ENCODE results near the gene GSN. TPM values are rescaled to one million over a fixed set of nuclear protein-coding genes. Genes with fewer than 3 reads are reported as not detected.

Gene GSN
- total and polyA plus RNA-seq, 2 experiments from 2014 or later: 268 to 310 TPM

DNA sequence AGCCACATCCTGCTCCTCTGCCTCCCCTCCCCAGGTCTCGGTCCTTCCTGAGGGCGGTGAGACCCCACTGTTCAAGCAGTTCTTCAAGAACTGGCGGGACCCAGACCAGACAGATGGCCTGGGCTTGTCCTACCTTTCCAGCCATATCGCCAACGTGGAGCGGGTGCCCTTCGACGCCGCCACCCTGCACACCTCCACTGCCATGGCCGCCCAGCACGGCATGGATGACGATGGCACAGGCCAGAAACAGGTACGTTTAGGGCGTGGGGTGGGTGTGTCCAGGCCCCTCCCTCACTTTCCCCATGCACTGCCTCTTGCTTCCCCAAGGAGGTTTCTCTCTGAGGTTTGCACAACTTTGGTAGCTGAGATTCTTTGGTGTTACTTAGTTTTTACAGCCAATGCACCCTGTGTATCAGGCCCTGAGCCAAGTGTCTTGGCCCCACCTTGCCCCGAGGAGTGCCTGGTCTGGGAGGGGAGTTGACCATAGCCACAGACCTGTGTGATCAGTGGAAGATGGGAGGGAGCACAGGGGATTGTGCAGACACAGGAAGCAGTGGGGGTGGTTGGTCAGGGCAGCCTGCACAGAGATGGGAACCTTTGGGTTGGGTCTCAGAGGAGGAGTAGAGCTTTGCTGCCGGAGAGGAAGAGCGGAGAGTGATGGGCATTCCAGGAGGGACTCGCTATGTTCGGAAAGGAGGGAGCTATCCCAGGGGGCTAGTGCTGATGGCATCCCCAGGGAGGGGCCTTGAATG lies 50.8 kb downstream of the GSN start:
- Histone ChIP-seq H3K36me3 (peaks cover 10% of the 10 kb centered on the region), H3K4me3 (no peak overlapping the region), H3K4me1 (ENCODE audit: low read depth) (no peaks in the 10 kb centered on the region), H3K27me3 (no peaks in the 10 kb centered on the region), H3K9me3 (ENCODE audit: low read depth) (no peaks in the 10 kb centered on the region), H3K27ac (no peak overlapping the region)
- TF ChIP-seq, protein P1, sequence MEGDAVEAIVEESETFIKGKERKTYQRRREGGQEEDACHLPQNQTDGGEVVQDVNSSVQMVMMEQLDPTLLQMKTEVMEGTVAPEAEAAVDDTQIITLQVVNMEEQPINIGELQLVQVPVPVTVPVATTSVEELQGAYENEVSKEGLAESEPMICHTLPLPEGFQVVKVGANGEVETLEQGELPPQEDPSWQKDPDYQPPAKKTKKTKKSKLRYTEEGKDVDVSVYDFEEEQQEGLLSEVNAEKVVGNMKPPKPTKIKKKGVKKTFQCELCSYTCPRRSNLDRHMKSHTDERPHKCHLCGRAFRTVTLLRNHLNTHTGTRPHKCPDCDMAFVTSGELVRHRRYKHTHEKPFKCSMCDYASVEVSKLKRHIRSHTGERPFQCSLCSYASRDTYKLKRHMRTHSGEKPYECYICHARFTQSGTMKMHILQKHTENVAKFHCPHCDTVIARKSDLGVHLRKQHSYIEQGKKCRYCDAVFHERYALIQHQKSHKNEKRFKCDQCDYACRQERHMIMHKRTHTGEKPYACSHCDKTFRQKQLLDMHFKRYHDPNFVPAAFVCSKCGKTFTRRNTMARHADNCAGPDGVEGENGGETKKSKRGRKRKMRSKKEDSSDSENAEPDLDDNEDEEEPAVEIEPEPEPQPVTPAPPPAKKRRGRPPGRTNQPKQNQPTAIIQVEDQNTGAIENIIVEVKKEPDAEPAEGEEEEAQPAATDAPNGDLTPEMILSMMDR (IDR thresholded peaks at IDR 0.05; ENCODE audit: low read depth, low read length): no peak
- DNase-seq (ENCODE audit: low read depth in 1 of 2, low spot score in 1 of 2): no peak

- Histone ChIP-seq H3K9me3 (ENCODE audit: low read depth) (no peaks in the 10 kb centered on the region), H3K36me3 (peaks cover 13% of the 10 kb centered on the region), H3K4me3 (no peak overlapping the region), H3K4me1 (ENCODE audit: low read depth) (no peaks in the 10 kb centered on the region), H3K27ac (no peak overlapping the region), H3K27me3 (no peaks in the 10 kb centered on the region)
- TF ChIP-seq, protein P1 (IDR thresholded peaks at IDR 0.05; ENCODE audit: low read depth, low read length): no peak
- DNase-seq (ENCODE audit: low read depth in 1 of 2, low spot score in 1 of 2): no peak
Observed at GRCh38 chr9:121319383-121319780, 51.4 kb downstream of the GSN start.

GRCh38 chr9:121321016-121321503 lies 53.1 kb downstream of the GSN start:
- DNase-seq (ENCODE audit: low read depth in 1 of 2, low spot score in 1 of 2): peak in 1 of 2 donors; percentile 39
- Histone ChIP-seq H3K4me3 (no peak overlapping the region), H3K9me3 (ENCODE audit: low read depth) (no peaks in the 10 kb centered on the region)

GRCh38 chr9:121322037-121322736 lies 54.2 kb downstream of the GSN start:
- Histone ChIP-seq H3K27ac (no peak overlapping the region), H3K4me3 (no peak overlapping the region), H3K27me3 (no peaks in the 10 kb centered on the region), H3K4me1 (ENCODE audit: low read depth) (no peaks in the 10 kb centered on the region), H3K36me3 (peaks cover 13% of the 10 kb centered on the region), H3K9me3 (ENCODE audit: low read depth) (no peaks in the 10 kb centered on the region)
- peak in 1 of 2 donors; percentile 88 for DNase-seq (ENCODE audit: low read depth in 1 of 2, low spot score in 1 of 2)
- TF ChIP-seq, protein P1 (IDR thresholded peaks at IDR 0.05; ENCODE audit: low read depth, low read length): no peak

More at GRCh38 chr9:121321016-121321503, 53.1 kb downstream of the GSN start:
- TF ChIP-seq, protein P1 (IDR thresholded peaks at IDR 0.05; ENCODE audit: low read depth, low read length): no peak
- H3K4me1 ChIP-seq (ENCODE audit: low read depth): no peaks in the 10 kb centered on the region
- H3K27ac ChIP-seq: no peak overlapping the region
- H3K27me3 ChIP-seq: no peaks in the 10 kb centered on the region
- H3K36me3 ChIP-seq: peaks cover 13% of the 10 kb centered on the region

GRCh38 chr9:121322737-121323448 lies 54.9 kb downstream of the GSN start:
- H3K27ac ChIP-seq: no peak overlapping the region
- H3K36me3 ChIP-seq: peaks cover 13% of the 10 kb centered on the region

More at GRCh38 chr9:121322737-121323448, 54.9 kb downstream of the GSN start:
- Histone ChIP-seq H3K27me3 (no peaks in the 10 kb centered on the region), H3K4me1 (ENCODE audit: low read depth) (no peaks in the 10 kb centered on the region), H3K9me3 (ENCODE audit: low read depth) (no peaks in the 10 kb centered on the region), H3K4me3 (no peak overlapping the region)
- no peak for DNase-seq (ENCODE audit: low read depth in 1 of 2, low spot score in 1 of 2)
- TF ChIP-seq, protein P1 (IDR thresholded peaks at IDR 0.05; ENCODE audit: low read depth, low read length): no peak

Data from cardiac muscle cell (in vitro differentiated cells and primary cell).